ENCODE results near the gene CHMP5. TPM values are rescaled to one million over a fixed set of nuclear protein-coding genes. Genes with fewer than 3 reads are reported as not detected.

Gene CHMP5
- total RNA-seq, 1 donor from 2014 or later: 43.3 TPM

DNA sequence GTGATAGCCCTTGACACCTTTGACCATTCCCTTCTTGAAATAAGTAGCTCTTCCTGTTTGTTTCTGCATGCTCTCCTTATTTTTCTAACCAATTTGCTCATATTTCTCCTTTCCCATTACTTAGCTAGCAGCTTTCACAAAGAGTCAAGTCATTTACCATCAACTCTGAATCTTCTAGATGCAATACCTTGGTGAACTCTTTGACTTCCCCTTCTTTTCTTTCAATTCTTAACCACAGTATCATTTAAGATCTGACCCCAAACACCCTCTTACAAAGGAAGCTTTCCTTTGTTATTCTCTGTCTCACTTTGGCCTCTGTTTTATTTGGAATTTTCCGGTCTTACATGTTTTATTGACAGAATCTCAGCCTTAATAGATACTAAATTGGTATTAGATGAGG is 39.5 kb downstream of the CHMP5 start:
- Mint-ChIP-seq H3K9me3 (ENCODE audit: low read depth) (no peaks in the 10 kb centered on the region), H3K27ac (no peak overlapping the region), H3K4me3 (ENCODE audit: low read depth) (no peak overlapping the region), H3K36me3 (ENCODE audit: insufficient read depth) (peaks cover 17% of the 10 kb centered on the region), H3K27me3 (no peaks in the 10 kb centered on the region), H3K4me1 (ENCODE audit: low read depth) (no peaks in the 10 kb centered on the region)
- DNase-seq (ENCODE audit: low spot score, unreplicated experiment): no peak
- TF ChIP-seq, protein P1, sequence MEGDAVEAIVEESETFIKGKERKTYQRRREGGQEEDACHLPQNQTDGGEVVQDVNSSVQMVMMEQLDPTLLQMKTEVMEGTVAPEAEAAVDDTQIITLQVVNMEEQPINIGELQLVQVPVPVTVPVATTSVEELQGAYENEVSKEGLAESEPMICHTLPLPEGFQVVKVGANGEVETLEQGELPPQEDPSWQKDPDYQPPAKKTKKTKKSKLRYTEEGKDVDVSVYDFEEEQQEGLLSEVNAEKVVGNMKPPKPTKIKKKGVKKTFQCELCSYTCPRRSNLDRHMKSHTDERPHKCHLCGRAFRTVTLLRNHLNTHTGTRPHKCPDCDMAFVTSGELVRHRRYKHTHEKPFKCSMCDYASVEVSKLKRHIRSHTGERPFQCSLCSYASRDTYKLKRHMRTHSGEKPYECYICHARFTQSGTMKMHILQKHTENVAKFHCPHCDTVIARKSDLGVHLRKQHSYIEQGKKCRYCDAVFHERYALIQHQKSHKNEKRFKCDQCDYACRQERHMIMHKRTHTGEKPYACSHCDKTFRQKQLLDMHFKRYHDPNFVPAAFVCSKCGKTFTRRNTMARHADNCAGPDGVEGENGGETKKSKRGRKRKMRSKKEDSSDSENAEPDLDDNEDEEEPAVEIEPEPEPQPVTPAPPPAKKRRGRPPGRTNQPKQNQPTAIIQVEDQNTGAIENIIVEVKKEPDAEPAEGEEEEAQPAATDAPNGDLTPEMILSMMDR (IDR thresholded peaks at IDR 0.05; ENCODE audit: unreplicated experiment): no peak

DNA sequence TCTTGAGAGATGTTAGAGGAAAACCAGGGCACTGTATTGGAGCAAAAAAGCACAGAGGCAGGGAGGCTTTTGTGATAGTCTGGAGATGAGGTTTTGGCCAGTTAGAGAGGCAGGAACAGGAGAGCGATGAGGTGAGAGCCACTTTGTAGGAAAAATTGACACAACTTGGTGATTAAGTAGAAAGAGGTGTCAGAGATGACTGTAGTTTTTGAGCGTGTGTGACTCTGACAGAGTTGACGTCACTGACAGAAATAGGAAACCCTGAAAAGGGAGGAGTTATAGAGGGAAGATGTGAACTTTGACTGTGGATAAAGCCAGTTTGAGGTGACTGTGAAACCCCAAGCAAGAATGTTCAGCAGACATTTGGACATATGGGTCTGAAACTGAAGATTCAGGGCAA is 41.2 kb downstream of the CHMP5 start:
- TF ChIP-seq, protein P1 (IDR thresholded peaks at IDR 0.05; ENCODE audit: unreplicated experiment): no peak
- no peaks in the 10 kb centered on the region for H3K9me3 Mint-ChIP-seq (ENCODE audit: low read depth)
- peaks cover 13% of the 10 kb centered on the region for H3K36me3 Mint-ChIP-seq (ENCODE audit: insufficient read depth)
- H3K4me3 Mint-ChIP-seq (ENCODE audit: low read depth): no peak overlapping the region
- no peaks in the 10 kb centered on the region for H3K27me3 Mint-ChIP-seq
- no peak overlapping the region for H3K27ac Mint-ChIP-seq
- H3K4me1 Mint-ChIP-seq (ENCODE audit: low read depth): no peaks in the 10 kb centered on the region
- DNase-seq (ENCODE audit: low spot score, unreplicated experiment): no peak

DNA sequence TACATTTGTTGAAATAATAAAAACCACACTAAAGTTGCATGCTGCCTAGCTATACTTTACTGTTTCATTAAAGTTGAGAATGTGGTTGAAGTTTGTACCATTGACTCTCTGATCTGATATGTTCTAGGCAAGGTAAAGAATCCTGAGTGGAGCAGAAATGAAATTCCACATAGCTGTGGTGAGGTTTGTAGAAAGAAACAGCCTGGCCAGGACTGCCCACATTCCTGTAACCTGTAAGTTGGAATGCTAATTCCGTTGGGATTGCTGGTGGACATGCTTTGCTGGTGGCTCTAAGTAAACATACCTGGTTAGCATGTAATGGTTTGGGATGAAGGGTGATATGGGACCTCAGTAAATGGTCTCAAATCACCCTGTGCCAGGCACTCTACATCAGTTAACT is 42.2 kb downstream of the CHMP5 start:
- no peak for DNase-seq (ENCODE audit: low spot score, unreplicated experiment)
- H3K4me3 Mint-ChIP-seq (ENCODE audit: low read depth): no peak overlapping the region
- H3K4me1 Mint-ChIP-seq (ENCODE audit: low read depth): no peaks in the 10 kb centered on the region
- H3K27ac Mint-ChIP-seq: no peak overlapping the region
- no peaks in the 10 kb centered on the region for H3K9me3 Mint-ChIP-seq (ENCODE audit: low read depth)
- TF ChIP-seq, protein P1 (IDR thresholded peaks at IDR 0.05; ENCODE audit: unreplicated experiment): no peak
- H3K27me3 Mint-ChIP-seq: no peaks in the 10 kb centered on the region
- H3K36me3 Mint-ChIP-seq (ENCODE audit: insufficient read depth): peaks cover 12% of the 10 kb centered on the region

DNA sequence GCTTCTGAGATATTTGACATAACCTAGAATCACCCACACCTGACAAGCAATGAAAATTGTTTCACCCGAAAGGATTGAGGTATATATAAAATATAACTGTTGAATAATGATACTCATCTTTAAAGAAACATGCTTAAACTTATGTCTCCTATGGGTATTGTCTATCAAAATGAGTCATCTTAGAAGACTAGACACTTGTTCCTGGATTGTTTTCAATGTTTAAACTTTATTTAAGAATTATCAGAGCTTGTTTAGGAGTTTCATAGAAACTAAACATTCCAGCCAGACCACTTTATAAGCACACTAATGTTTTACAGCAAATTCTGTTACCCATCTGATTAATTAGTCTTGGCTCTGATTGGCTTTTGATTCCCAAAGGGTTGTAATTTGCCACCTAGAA is 45.1 kb downstream of the CHMP5 start:
- Mint-ChIP-seq H3K27ac (no peak overlapping the region), H3K9me3 (ENCODE audit: low read depth) (no peaks in the 10 kb centered on the region), H3K4me3 (ENCODE audit: low read depth) (no peak overlapping the region), H3K4me1 (ENCODE audit: low read depth) (no peaks in the 10 kb centered on the region), H3K27me3 (no peaks in the 10 kb centered on the region), H3K36me3 (ENCODE audit: insufficient read depth) (peaks cover 16% of the 10 kb centered on the region)
- TF ChIP-seq, protein P1 (IDR thresholded peaks at IDR 0.05; ENCODE audit: unreplicated experiment): no peak
- DNase-seq (ENCODE audit: low spot score, unreplicated experiment): no peak

DNA sequence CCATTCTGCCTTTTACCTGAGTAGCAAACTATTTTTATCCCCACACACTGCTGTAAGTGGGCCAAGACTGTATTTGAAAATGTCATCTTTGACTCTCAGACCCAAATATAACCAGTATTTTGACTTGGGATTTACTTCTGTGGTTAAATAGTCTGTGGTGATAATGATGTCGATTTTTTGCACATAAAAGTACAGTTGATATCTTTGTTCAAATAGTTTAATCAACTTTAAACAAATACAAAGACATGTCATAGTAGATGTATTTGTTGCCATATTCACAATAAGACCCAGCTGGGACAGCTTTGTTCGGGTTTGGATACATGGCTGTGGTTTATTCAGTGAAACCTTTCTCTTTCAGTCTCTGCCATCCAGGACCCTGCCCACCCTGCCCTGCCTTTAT is 45.9 kb downstream of the CHMP5 start:
- H3K4me1 Mint-ChIP-seq (ENCODE audit: low read depth): no peaks in the 10 kb centered on the region
- no peak for DNase-seq (ENCODE audit: low spot score, unreplicated experiment)
- H3K27ac Mint-ChIP-seq: peak overlapping the region; percentile 27
- no peaks in the 10 kb centered on the region for H3K27me3 Mint-ChIP-seq
- no peak overlapping the region for H3K4me3 Mint-ChIP-seq (ENCODE audit: low read depth)
- H3K9me3 Mint-ChIP-seq (ENCODE audit: low read depth): no peaks in the 10 kb centered on the region
- peaks cover 20% of the 10 kb centered on the region for H3K36me3 Mint-ChIP-seq (ENCODE audit: insufficient read depth)
- TF ChIP-seq, protein P1 (IDR thresholded peaks at IDR 0.05; ENCODE audit: unreplicated experiment): no peak
